ENCODE measurements around the gene PRADC1. TPM values are rescaled to one million over a fixed set of nuclear protein-coding genes. Genes with fewer than 3 reads are reported as not detected.

The PRADC1 gene
- total RNA-seq, 4 donors from 2014 or later: 18.6 to 54.8 (median 27.1) TPM

DNA sequence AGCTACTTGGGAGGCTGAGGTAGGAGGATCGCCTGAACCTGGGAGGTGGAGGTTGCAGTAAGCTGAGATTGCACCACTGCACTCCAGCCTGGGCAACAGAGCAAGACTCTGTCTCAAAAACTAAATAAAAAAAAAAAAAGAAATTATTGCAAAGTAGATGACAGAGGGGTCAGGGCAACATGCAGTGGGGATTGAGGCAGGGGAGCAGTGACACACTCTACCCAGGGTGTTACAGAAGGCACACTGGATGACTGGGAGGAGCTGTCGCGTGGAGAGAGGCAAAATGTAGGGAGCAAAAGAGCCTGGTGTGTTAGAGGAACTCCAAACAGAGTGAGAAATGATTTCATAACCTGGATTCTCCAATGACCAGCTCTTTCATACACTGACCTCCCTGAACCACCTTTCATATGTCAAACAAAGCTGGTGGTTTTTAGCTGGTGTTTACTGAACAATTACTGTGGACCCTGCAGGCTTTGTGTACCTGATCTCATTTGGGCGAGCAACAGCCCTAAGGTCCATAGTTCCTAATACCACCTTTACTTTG, 29.1 kb upstream of the PRADC1 start:
- TF ChIP-seq, protein P1, sequence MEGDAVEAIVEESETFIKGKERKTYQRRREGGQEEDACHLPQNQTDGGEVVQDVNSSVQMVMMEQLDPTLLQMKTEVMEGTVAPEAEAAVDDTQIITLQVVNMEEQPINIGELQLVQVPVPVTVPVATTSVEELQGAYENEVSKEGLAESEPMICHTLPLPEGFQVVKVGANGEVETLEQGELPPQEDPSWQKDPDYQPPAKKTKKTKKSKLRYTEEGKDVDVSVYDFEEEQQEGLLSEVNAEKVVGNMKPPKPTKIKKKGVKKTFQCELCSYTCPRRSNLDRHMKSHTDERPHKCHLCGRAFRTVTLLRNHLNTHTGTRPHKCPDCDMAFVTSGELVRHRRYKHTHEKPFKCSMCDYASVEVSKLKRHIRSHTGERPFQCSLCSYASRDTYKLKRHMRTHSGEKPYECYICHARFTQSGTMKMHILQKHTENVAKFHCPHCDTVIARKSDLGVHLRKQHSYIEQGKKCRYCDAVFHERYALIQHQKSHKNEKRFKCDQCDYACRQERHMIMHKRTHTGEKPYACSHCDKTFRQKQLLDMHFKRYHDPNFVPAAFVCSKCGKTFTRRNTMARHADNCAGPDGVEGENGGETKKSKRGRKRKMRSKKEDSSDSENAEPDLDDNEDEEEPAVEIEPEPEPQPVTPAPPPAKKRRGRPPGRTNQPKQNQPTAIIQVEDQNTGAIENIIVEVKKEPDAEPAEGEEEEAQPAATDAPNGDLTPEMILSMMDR (IDR thresholded peaks at IDR 0.05; ENCODE audit: low read depth): no peak

DNA sequence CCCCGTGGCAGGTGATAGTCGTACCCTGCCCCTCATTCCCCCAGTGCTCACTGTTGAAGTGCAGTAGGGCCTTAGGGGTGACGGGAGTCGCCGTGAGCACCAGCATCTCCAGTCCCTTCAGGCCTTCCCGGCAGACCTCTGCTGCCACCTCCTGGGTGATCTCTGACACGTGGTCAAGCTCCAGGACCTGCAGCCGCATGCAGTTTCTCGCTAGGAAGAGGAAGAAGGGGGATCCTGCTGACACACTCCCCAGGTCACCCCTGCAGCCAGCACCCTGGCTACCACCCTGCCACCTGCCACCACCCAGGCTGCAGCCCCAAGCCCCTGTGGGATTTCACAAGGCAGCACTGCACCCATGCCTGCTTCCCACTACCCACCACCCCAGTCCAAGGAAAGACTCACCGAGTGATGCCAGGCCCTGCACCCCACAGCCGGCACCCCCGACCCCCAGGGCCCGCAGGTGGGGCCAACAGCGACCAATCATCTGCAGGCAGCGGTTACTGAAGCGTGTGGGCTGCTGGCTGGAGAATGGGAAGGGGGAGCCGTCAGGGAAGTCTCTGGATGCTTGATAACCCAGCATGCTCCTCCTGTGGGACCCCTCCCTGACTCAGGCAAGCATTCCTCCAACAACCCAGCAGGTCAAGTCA, 27.4 kb upstream of the PRADC1 start:
- TF ChIP-seq, protein P1 (IDR thresholded peaks at IDR 0.05; ENCODE audit: low read depth): no peak

DNA sequence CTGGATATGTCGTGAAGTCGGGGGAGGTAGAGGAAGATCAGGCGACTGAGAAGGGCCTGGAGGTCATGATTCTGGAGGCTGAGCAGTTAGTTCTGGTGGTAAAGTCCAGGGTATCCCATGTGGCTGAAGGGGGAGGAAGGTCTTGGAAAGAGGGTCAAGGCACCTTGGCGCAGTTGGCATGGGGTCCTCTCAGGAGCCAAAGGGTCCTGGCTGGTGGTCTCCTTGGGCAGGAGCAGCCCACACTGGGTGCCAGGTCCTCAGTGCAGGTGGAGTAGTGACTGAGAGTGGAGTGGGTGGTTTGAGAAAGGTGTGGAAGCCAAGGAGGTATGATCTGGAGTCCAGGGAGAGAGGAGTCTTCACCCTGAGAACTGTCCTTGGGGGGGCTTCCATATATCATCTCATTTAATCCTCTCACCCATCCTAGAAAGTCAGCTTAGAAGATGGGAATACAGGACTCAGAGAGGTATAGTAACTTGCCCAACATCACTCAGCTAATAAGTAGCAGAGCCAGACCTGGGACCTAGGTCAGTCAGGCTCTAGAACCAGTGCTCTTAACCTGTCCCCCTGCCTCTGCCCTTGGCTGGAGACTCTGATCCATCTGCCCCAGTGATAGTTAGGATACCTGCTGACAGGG, 26.8 kb upstream of the PRADC1 start:
- TF ChIP-seq, protein P1 (IDR thresholded peaks at IDR 0.05; ENCODE audit: low read depth): no peak

DNA sequence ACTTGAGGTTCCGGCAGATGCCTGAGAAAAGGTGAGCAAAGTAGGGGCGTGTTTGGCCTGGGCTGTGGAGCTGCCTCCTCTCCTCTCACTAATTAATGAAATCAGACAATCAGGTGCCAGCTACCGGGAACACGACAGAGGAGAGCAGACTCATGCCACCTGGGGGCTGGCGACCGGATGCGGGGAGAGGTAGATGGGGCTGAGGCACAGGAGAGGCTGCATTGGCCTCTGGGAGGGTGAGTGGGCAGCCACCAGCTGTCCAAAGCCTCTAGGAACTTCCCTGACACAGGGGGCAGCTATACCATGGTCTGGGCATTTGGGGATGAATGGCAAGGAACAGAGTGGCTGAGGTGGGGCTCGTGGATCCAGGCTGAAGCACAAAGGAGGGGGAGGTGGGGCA, 26.2 kb upstream of the PRADC1 start:
- TF ChIP-seq, protein P1 (IDR thresholded peaks at IDR 0.05; ENCODE audit: low read depth): no peak

DNA sequence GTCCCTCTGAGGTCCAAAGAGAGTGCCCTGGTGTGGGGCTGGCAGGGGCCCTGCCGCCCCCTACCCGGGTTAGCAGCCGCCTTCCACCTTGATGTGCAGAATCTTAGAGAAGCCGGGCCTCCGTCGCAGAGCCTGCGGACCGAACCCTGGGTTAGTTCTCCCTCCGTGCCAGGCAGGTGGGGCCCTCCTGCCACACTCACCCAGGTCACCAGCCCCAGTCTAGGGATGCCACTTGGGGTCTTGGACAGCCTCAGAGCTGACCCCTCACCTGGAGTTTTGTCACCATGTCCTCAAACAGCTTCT, 25.8 kb upstream of the PRADC1 start:
- TF ChIP-seq, protein P1 (IDR thresholded peaks at IDR 0.05; ENCODE audit: low read depth): no peak

DNA sequence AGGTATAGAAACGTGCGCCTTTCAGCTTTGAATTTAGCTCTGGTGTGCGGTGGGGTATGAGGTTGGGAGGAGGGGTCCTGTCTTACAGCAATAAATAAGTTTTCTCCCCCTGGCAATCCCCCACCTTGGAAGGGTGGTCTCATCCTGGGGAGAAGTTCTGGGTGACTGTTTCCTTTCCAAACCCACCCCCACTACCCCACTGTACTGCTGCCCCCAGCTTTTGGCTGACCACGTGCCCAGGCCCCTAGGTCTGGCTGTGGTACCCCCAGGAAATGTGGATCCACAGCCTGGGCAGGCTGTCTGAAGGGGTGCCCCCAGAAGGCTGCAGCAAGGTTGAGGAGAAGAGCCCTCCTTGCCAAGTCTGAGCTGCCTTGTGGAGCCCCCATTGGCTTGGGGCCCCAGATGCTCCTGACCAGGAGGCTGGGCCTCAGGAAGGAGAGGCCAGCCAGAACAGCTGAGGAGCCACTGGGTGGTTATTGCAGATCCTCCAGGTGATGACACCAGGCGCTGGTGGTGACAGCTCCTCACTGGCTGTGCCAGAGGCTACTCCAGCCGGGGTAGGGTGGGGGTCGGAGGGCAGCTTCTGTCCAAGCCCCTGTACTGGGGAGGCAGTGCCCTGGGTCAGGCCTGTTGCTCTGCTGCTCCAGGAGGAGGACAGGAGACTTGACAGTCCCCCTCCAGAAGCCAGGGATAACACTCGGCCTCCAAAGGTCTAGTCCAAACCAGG, 25.3 kb upstream of the PRADC1 start:
- TF ChIP-seq, protein P1 (IDR thresholded peaks at IDR 0.05; ENCODE audit: low read depth): no peak

Measured in subcutaneous adipose tissue (tissue), 4 donors.